ENCODE data around the gene RHBG. TPM values are rescaled to one million over a fixed set of nuclear protein-coding genes. Genes with fewer than 3 reads are reported as not detected.
A peak's percentile ranks its signal among the peaks of the same experiment; 100 is the strongest.

Gene RHBG
- total and polyA plus RNA-seq, 11 donors, result 0.29 TPM; not detected in 10

GRCh38 chr1:156386134-156386901 lies 17.3 kb downstream of the RHBG start:
- Histone ChIP-seq H3K36me3 (no peaks in the 10 kb centered on the region), H3K27ac (no peak overlapping the region), H3K27me3 (peaks cover 6 to 49% (median 23%) of the 10 kb centered on the region in 9 donors), H3K4me3 (no peak overlapping the region), H3K9me3 (no peaks in the 10 kb centered on the region), H3K4me1 (peaks cover 0 to 11% (median 2%) of the 10 kb centered on the region in 12 donors)
- 85 to 89% (median 87%) methylated on average over 6 of the region's 6 CpGs for WGBS, 4 donors
- peak in 1 of 5 donors; percentile 14 for DNase-seq
- ATAC-seq, result no peak
- no peak for TF ChIP-seq POLR2A (IDR thresholded peaks at IDR 0.05)
- TF ChIP-seq, protein P1, sequence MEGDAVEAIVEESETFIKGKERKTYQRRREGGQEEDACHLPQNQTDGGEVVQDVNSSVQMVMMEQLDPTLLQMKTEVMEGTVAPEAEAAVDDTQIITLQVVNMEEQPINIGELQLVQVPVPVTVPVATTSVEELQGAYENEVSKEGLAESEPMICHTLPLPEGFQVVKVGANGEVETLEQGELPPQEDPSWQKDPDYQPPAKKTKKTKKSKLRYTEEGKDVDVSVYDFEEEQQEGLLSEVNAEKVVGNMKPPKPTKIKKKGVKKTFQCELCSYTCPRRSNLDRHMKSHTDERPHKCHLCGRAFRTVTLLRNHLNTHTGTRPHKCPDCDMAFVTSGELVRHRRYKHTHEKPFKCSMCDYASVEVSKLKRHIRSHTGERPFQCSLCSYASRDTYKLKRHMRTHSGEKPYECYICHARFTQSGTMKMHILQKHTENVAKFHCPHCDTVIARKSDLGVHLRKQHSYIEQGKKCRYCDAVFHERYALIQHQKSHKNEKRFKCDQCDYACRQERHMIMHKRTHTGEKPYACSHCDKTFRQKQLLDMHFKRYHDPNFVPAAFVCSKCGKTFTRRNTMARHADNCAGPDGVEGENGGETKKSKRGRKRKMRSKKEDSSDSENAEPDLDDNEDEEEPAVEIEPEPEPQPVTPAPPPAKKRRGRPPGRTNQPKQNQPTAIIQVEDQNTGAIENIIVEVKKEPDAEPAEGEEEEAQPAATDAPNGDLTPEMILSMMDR (IDR thresholded peaks at IDR 0.05), result no peak
- intact Hi-C loops (cut with DNase I), result loop anchor here (5.0 to 10.0 kb wide), 5 partner anchors 158 to 268 kb away; partner anchors contain the start of genes GPATCH4 (in 5 of the 10) and HAPLN2 (in 2 of the 10)

DNA sequence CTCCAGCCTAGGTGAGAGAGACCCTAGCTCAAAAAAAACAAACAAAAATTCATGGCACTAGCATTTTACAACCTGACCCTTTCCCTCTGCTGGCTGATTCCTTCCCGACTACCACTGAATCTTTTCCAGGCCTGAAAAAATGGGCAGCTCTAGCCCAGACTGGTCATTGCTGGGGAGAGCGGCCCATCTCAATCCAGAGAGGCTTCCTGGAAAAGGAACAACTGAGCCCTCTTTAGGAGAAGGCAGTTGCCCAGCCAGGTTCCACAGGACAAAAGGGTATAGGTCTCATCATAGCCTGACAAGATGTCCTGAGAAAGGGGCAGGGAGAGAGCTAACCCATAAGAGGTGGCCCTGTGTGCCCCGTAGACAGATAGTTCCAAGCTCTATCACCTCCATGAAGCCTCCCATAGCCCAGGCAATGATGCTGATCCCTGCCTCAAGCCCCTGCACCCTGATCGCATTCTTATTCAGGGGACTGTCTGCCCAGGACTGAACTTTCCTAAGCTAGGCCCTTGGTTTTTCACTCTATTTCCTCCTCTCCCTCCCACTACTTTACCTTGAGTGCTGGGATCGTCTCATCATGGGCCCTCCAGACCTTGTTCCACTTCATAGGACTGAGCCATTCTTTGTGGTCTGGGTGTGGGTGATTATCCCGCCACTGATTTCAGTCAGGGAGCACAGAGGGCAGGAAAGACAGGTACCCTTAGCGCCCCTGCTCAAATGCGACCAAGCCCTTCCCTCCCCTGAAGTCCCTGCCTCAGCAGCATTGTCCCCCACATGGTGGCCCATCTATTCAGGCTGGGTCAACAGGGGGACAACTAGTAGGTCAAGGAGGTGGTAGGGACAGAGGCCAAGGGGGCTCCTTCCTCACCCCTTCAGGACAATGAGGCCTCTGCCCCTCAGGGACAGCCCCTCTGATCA lies 18.2 kb downstream of the RHBG start:
- intact Hi-C loops (cut with DNase I), result loop anchor here (1.0 to 10.0 kb wide), 6 partner anchors 56 to 268 kb away; partner anchors contain the start of genes GPATCH4 (in 5 of the 10) and HAPLN2 (in 2 of the 10)
- Histone ChIP-seq H3K4me3 (no peak overlapping the region), H3K4me1 (peaks cover 0 to 11% (median 2%) of the 10 kb centered on the region in 12 donors), H3K36me3 (no peaks in the 10 kb centered on the region), H3K27ac (no peak overlapping the region), H3K27me3 (peaks cover 6 to 55% (median 29%) of the 10 kb centered on the region in 9 donors), H3K9me3 (no peaks in the 10 kb centered on the region)
- WGBS, 4 donors, result 95 to 99% (median 96%) methylated on average over 8 of the region's 8 CpGs
- ATAC-seq (no peak), DNase-seq (peak in 1 of 5 donors; percentile 3)
- TF ChIP-seq, protein P1 (IDR thresholded peaks at IDR 0.05), result no peak
- no peak for TF ChIP-seq POLR2A (IDR thresholded peaks at IDR 0.05)

DNA sequence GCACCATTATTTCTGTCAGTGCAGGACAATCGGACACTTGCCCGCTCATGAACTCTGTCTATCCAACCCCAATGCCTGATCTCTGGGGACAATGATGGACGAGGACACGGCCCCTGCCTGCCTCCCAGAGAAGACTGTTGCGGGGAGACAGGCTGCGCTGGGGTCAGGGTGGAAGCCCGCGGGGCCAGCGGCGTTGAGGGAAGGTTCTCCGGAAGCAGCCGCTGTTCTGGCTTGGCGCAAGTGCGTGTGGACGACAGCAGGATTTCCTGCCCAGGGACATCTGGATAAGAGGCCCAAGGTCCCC lies 18.8 kb downstream of the RHBG start:
- intact Hi-C loops (cut with DNase I), result loop anchor here (1.0 to 10.0 kb wide), 6 partner anchors 55 to 267 kb away; partner anchors contain the start of genes GPATCH4 (in 5 of the 10) and HAPLN2 (in 2 of the 10)
- 24 to 30% (median 25%) methylated on average over 15 of the region's 15 CpGs for WGBS, 4 donors

More for the DNA sequence above, 18.8 kb downstream of the RHBG start:
- TF ChIP-seq, protein P1 (IDR thresholded peaks at IDR 0.05), result no peak
- no peak for TF ChIP-seq POLR2A (IDR thresholded peaks at IDR 0.05)
- ATAC-seq (no peak), DNase-seq (no peak)
- no peaks in the 10 kb centered on the region for H3K9me3 ChIP-seq
- H3K36me3 ChIP-seq, result no peaks in the 10 kb centered on the region
- no peak overlapping the region for H3K27ac ChIP-seq
- peaks cover 0 to 11% (median 2%) of the 10 kb centered on the region in 12 donors for H3K4me1 ChIP-seq
- H3K4me3 ChIP-seq, result peak overlapping the region in 6 of 12 donors; percentile 19 to 36 (median 26)
- H3K27me3 ChIP-seq, result peaks cover 8 to 55% (median 29%) of the 10 kb centered on the region in 9 donors
